OCI-LY1 (cell line): ENCODE data around the gene POGLUT2.

Experiments
- H2AFZ ChIP-seq: fragments of 200-600 bp; sonication (generic), shearing (Covaris generic); 2 replicates; pipeline ENCODE4 v1.6.0; 2014; ENCODE audit warnings: antibody characterized with exemption, mild to moderate bottlenecking, low read length
- H3F3A ChIP-seq: fragments of 200-600 bp; sonication (generic), shearing (Covaris generic); 2 replicates; pipeline ENCODE4 v1.6.0; 2014; ENCODE audit warnings: mild to moderate bottlenecking, antibody characterized with exemption, low read length, moderate library complexity; ENCODE audit not compliant: insufficient read depth
- H3K27ac ChIP-seq: fragments of 200-600 bp; sonication (generic); 2 replicates; pipeline ENCODE4 v1.5.1; 2014; ENCODE audit warnings: low read length, mixed run types, mild to moderate bottlenecking, low read depth; ENCODE audit not compliant: poor library complexity, severe bottlenecking
- H3K27me3 ChIP-seq: fragments of 200-600 bp; sonication (generic); 2 replicates; pipeline ENCODE4 v1.6.0; 2014; ENCODE audit warnings: antibody characterized with exemption, mild to moderate bottlenecking, low read length, moderate library complexity; ENCODE audit not compliant: insufficient read depth
- H3K36me3 ChIP-seq: fragments of 200-600 bp; sonication (generic); 2 replicates; pipeline ENCODE4 v1.6.1; 2014; ENCODE audit warnings: mild to moderate bottlenecking, antibody characterized with exemption, low read length, moderate library complexity, mixed read lengths; ENCODE audit not compliant: insufficient read depth
- H3K4me1 ChIP-seq: fragments of 200-600 bp; sonication (generic); 2 replicates; pipeline ENCODE4 v1.5.1; 2014; ENCODE audit warnings: mild to moderate bottlenecking, low read length, moderate library complexity; ENCODE audit not compliant: insufficient read depth, severe bottlenecking
- H3K4me2 ChIP-seq: fragments of 200-600 bp; sonication (generic), shearing (Covaris generic); 2 replicates; pipeline ENCODE4 v1.6.1; 2014; ENCODE audit warnings: low read length
- H3K4me3 ChIP-seq: fragments of 200-600 bp; sonication (generic); 2 replicates; pipeline ENCODE4 v1.5.1; 2014; ENCODE audit warnings: low read length, low read depth, mild to moderate bottlenecking, mixed read lengths; ENCODE audit not compliant: poor library complexity, severe bottlenecking
- H3K79me2 ChIP-seq: fragments of 200-600 bp; shearing (Covaris generic); 2 replicates; pipeline ENCODE4 v1.6.1; 2016; ENCODE audit warnings: mixed run types, low read length, mixed read lengths; ENCODE audit not compliant: insufficient read depth
- H3K9ac ChIP-seq: fragments of 200-600 bp; sonication (generic), shearing (Covaris generic); 2 replicates; pipeline ENCODE4 v1.6.1; 2014; ENCODE audit warnings: mild to moderate bottlenecking, low read length, mixed read lengths
- H3K9me2 ChIP-seq: fragments of 200-600 bp; sonication (generic), shearing (Covaris generic); 2 replicates; pipeline ENCODE4 v1.6.1; 2014; ENCODE audit warnings: low read depth, mild to moderate bottlenecking, low read length, mixed read lengths
- H3K9me3 ChIP-seq: fragments of 200-600 bp; shearing (Covaris generic); 2 replicates; pipeline ENCODE4 v1.6.1; 2014; ENCODE audit warnings: low read length, mixed read lengths
- H4K20me1 ChIP-seq: fragments of 200-600 bp; sonication (generic), shearing (Covaris generic); 2 replicates; pipeline ENCODE4 v1.6.0; 2016; ENCODE audit warnings: mild to moderate bottlenecking, low read length; ENCODE audit not compliant: insufficient read depth
- CTCF ChIP-seq: fragments of 200-600 bp; sonication (generic), shearing (Covaris generic); IDR thresholded peaks from 2 replicates; pipeline ENCODE4 v1.5.1; 2017; ENCODE audit warnings: mild to moderate bottlenecking, antibody characterized with exemption, low read length, moderate library complexity, mixed read lengths
- EZH2 ChIP-seq: fragments of 200-600 bp; sonication (generic), shearing (Covaris generic); IDR thresholded peaks from 2 replicates; pipeline ENCODE4 v1.8.0; 2017; ENCODE audit warnings: borderline replicate concordance, mixed run types, mild to moderate bottlenecking, antibody characterized with exemption, low read length, moderate library complexity, mixed read lengths

Gene POGLUT2

GRCh38 chr13:102757006-102757405, 41.8 kb downstream of the POGLUT2 start:
- H3K4me2 ChIP-seq: no peak overlapping the region
- H3K4me1 ChIP-seq: no peaks in the 10 kb centered on the region
- no peaks in the 10 kb centered on the region for H3K9me3 ChIP-seq
- H2AFZ ChIP-seq: no peak overlapping the region
- TF ChIP-seq EZH2 (no peak), CTCF (no peak)
- no peaks in the 10 kb centered on the region for H3K9me2 ChIP-seq
- no peaks in the 10 kb centered on the region for H3K27me3 ChIP-seq
- H3K36me3 ChIP-seq: no peaks in the 10 kb centered on the region
- H3K9ac ChIP-seq: no peak overlapping the region
- no peaks in the 10 kb centered on the region for H4K20me1 ChIP-seq
- H3K79me2 ChIP-seq: no peaks in the 10 kb centered on the region
- no peaks in the 10 kb centered on the region for H3F3A ChIP-seq
- H3K4me3 ChIP-seq: no peak overlapping the region
- no peak overlapping the region for H3K27ac ChIP-seq

- H2AFZ ChIP-seq: no peak overlapping the region
- no peaks in the 10 kb centered on the region for H3K4me1 ChIP-seq
- no peaks in the 10 kb centered on the region for H3K9me3 ChIP-seq
- H3K79me2 ChIP-seq: no peaks in the 10 kb centered on the region
- no peaks in the 10 kb centered on the region for H3F3A ChIP-seq
- no peak overlapping the region for H3K27ac ChIP-seq
- H3K4me3 ChIP-seq: no peak overlapping the region
- no peaks in the 10 kb centered on the region for H4K20me1 ChIP-seq
- TF ChIP-seq EZH2 (no peak), CTCF (no peak)
- no peaks in the 10 kb centered on the region for H3K36me3 ChIP-seq
- no peaks in the 10 kb centered on the region for H3K9me2 ChIP-seq
- H3K9ac ChIP-seq: no peak overlapping the region
- H3K4me2 ChIP-seq: no peak overlapping the region
- H3K27me3 ChIP-seq: no peaks in the 10 kb centered on the region
These were observed 46.9 kb downstream of the POGLUT2 start for GRCh38 chr13:102751886-102752285.

GRCh38 chr13:102742506-102742905, 56.3 kb downstream of the POGLUT2 start:
- Histone ChIP-seq H3K4me3 (no peak overlapping the region), H3F3A (no peaks in the 10 kb centered on the region), H3K9me3 (peaks cover 8% of the 10 kb centered on the region; the same call in 1 of the 2 replicates), H3K4me1 (no peaks in the 10 kb centered on the region), H3K27me3 (no peaks in the 10 kb centered on the region), H3K36me3 (no peaks in the 10 kb centered on the region), H2AFZ (no peak overlapping the region), H3K9me2 (no peaks in the 10 kb centered on the region), H3K79me2 (no peaks in the 10 kb centered on the region), H3K9ac (no peak overlapping the region), H3K27ac (no peak overlapping the region), H3K4me2 (no peak overlapping the region), H4K20me1 (no peaks in the 10 kb centered on the region)
- no peak for TF ChIP-seq CTCF
- no peak for TF ChIP-seq EZH2
